OCI-LY3 (cell line): ENCODE results near the gene MKLN1.

ENCODE experiments used
- EZH2phosphoT487 ChIP-seq: fragments of 200-600 bp; shearing (Covaris generic); IDR thresholded peaks from 2 replicates; pipeline ENCODE4 v1.6.1; 2018; ENCODE audit warnings: antibody characterized with exemption, mixed run types, low read depth
- TF ChIP-seq, protein P1 (sequence below): fragments of 200-600, 300-600 bp; sonication (generic); IDR thresholded peaks from 2 replicates; pipeline ENCODE4 v1.5.1; 2014; ENCODE audit warnings: antibody characterized with exemption, low read length, low read depth

GRCh38 chr7:131331806-131332205 lies 4.1 kb downstream of the MKLN1 start:
- TF ChIP-seq, protein P1, sequence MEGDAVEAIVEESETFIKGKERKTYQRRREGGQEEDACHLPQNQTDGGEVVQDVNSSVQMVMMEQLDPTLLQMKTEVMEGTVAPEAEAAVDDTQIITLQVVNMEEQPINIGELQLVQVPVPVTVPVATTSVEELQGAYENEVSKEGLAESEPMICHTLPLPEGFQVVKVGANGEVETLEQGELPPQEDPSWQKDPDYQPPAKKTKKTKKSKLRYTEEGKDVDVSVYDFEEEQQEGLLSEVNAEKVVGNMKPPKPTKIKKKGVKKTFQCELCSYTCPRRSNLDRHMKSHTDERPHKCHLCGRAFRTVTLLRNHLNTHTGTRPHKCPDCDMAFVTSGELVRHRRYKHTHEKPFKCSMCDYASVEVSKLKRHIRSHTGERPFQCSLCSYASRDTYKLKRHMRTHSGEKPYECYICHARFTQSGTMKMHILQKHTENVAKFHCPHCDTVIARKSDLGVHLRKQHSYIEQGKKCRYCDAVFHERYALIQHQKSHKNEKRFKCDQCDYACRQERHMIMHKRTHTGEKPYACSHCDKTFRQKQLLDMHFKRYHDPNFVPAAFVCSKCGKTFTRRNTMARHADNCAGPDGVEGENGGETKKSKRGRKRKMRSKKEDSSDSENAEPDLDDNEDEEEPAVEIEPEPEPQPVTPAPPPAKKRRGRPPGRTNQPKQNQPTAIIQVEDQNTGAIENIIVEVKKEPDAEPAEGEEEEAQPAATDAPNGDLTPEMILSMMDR: no peak
- TF ChIP-seq EZH2phosphoT487: no peak
